Stimulated activated CD4-positive, alpha-beta T cell treated with anti-CD3 and anti-CD28 coated beads, Interleukin-2, amount 100 ng/mL, for 24 hours (primary cell): ENCODE data around the gene HGS.
A peak's percentile ranks its signal among the peaks of the same experiment; 100 is the strongest.

ENCODE experiments used
- DNase-seq, 2 donors: peaks; one replicate each; pipeline ENCODE4 v3.0.0-alpha.2; 2020

Gene HGS

GRCh38 chr17:81687770-81688541 is 4.1 kb downstream of the HGS start:
- DNase-seq, result no peak

- no peak for DNase-seq
Observed at GRCh38 chr17:81688616-81689015, 4.8 kb downstream of the HGS start.

DNA sequence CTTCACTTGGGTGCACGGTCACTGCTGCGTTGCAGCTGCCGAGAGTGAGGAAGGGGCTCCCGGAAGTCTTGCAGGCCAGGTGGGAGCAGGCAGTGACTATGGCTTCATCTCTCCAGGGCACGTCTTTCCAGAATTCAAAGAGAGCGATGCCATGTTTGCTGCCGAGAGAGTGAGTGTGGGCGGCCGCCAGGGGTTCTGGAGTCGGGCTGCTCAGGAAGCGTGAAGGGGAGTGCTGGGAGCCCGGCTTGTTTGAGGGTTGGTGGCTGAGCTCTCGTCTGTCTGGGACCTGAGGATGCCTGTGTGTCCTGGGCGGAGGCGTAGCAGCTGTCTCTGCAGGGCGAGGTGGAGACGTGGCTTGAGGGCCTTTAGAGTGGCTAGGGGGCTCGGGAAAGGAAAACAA is 6.3 kb downstream of the HGS start:
- DNase-seq, result no peak

DNA sequence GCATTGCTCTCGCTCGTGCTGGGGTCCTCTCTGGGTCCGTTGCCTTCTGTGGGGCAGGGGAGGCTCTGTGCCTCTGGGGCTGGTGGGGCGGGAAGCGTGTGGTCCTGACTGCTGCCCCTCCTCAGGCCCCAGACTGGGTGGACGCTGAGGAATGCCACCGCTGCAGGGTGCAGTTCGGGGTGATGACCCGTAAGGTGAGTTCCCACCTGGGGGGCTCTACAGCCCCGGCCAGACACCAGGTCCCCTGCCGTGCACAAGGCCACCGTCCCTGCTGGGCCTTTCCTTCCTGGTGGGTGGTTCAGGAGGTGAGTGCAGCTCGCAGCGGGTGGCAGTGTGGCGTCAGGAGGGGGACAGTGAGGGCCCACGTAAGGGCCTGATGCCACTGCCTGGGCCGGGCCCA is 6.7 kb downstream of the HGS start:
- DNase-seq, result no peak

DNA sequence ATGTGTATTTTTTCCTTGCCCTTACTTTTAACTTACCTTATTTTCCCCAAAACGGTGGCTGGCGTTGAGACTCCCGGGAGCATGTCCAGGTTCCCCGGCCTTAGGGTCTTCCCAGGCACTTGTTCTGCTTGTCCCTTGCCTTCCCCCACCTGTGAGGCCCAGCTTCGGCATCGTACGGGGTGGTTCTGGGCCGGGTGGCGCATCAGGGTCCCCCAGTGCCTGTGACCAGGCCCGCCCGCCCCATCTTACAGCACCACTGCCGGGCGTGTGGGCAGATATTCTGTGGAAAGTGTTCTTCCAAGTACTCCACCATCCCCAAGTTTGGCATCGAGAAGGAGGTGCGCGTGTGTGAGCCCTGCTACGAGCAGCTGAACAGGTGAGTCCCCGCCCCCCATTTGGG is 7.4 kb downstream of the HGS start:
- no peak for DNase-seq

DNA sequence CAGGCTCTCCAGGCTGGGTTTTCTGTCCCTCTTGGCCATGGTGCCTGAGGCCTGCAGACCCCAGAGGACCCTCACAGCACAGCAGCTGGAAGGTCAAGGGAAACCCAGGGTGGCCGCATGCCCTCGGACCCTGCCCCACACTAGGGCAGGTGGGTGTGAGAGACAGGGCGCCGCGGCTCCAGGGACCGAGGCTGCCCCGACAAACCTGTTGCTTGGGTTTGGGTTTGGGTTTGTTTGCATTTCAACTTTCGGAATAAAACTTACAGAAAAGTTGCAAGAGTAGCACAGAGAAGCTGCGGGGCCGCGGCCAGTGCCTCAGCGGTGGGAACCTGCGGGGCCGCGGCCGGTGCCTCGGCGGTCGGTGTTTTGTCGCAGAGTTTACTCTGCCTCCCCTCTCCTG is 7.8 kb downstream of the HGS start:
- DNase-seq, result no peak

DNA sequence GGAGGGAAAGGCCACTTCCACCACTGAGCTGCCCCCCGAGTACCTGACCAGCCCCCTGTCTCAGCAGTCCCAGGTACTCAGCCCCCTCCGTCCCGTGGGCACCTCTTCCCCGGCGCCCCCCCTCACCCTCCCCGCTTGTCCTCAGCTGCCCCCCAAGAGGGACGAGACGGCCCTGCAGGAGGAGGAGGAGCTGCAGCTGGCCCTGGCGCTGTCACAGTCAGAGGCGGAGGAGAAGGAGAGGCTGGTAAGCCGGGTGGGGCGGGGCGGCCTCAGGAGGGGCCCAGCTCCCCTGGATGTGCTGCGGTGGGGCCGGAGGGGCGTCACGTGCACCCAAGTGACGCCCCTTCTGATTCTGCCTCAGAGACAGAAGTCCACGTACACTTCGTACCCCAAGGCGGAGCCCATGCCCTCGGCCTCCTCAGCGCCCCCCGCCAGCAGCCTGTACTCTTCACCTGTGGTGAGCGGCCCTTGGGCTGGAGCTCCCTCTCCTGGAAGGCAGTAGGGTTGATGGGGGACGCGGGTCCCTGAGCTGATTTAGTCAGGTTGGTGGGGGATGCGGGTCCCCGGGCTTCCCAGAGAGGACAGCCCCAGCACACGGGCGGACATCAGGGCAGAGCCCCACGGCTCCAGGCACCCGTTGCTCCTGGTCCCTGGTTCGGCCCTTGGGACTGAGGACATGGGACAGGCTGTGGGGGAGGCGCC is 9.8 kb downstream of the HGS start:
- no peak for DNase-seq

DNA sequence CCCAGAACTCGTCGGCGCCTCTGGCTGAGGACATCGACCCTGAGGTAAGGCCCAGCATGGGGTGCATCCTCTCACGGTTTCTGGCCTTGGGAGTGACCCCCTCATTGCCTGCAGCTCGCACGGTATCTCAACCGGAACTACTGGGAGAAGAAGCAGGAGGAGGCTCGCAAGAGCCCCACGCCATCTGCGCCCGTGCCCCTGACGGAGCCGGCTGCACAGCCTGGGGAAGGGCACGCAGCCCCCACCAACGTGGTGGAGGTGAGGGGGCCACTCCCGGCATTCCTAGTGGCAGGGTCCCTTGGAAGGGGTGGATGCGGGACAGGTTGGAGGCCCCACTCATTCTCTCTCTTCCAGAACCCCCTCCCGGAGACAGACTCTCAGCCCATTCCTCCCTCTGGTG is 11.0 kb downstream of the HGS start:
- no peak for DNase-seq

DNA sequence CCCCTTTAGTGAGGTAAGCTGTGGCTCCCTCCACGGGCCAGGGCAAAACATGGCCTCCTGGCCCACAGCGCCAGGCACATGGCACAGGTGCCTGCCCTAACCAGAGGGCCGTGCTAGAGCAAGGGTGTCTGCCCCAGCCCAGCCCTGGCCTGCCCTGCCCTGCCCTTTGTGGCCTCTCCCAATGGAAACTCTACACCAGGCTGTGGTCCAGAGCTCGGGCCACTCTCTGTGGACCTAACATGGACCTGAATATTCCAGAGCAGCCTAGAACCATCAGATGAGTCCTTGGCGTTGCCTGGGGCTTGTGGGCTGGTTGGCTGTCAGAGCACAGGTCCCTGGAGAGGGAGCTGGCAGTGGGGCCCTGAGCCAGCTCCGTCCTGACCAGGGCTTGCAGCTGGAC is 11.4 kb downstream of the HGS start:
- no peak for DNase-seq

DNA sequence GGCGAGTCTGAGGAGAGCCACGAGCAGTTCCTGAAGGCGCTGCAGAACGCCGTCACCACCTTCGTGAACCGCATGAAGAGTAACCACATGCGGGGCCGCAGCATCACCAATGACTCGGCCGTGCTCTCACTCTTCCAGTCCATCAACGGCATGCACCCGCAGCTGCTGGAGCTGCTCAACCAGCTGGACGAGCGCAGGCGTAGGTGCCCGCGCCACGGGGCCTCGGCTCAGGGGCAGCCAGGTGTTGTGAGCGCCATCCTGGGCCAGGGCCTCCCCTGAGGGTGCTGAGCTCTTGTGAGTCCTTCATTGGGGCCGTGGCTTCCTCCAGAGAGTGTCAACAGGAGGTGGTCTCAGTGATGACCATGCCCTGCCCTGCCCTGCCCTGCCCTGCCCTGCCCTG is 12.0 kb downstream of the HGS start:
- no peak for DNase-seq

- DNase-seq, result no peak
Observed at GRCh38 chr17:81696218-81696941, 12.6 kb downstream of the HGS start.

DNA sequence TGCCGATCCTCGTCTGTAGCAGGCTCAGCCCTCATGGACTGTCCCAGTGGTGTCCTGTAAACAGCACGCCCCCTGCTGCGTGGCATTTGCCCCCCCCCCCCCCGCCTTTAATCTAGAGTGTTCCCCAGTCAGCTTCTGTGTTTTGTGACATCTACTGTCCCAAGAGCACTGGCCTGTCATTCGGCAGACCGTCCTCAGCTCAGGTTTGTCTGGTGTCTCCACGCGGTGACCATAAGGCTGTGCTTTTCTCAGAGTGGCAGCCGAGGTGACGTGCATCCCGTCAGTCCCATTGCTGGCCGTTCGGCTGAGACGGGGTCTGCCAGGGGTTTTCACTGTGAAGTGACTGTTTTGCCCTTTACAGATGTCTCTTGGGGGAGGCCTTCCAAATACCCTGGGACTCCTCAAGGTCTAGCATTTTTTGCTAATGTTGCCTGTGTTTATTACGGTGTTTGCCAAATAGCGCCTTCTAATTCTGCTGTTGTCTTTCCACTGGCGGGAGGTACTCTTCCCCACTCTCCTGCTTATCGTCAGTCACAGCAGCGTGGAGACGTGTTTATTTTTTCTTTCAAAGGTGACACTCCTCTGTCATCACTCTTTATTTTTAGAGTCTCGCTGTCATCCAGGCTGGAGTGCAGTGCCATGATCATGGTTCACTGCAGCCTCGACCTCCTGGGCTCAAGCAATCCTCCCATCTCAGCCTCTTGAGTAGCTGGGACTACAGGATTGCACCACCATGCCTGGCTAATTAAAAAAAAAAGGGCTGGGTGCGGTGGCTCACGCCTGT is 13.6 kb downstream of the HGS start:
- DNase-seq, result no peak

GRCh38 chr17:81700353-81701287 is 16.8 kb downstream of the HGS start:
- no peak for DNase-seq

- DNase-seq, result no peak
Observed at GRCh38 chr17:81701288-81702071, 17.7 kb downstream of the HGS start.

DNA sequence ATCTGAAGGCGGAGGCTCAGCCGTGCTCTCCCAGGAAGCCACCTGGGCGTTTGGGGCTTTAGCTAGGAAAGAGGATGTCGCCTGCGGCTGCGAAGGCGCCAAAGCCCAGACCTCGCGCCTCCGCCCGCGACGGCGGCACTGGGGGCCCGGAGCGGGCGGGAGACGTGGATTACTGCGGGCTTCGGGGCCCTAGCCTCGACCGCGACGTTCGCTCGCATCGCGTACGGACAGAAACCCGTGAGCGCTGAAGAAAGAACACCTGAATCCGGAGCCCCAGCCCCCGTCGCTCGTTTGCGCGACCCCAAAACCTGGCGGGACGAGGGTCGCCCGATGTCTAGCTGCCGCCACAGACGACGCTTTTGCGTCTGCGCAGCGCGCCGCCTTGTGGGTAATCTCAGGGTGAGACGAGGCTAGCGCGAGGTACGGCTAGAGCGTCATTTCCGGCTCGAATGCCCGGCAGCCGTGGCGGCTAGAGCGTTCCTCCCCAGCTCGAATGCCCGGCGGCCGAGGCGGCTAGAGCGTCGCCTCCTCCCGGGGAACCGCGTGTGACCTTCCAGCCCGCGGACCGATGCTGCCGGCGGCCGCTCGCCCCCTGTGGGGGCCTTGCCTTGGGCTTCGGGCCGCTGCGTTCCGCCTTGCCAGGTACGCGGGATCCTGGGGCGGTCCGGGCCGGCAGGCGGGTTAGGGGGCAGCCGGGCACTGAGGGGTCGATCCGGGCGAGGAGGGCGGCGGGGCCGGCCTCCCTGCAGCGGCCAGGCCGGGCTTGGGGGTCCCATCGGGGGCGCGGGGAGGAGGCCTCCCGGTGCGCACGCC is 19.3 kb downstream of the HGS start, which contains the start of gene MRPL12:
Gene MRPL12, plus strand, starts transcription at position 434 of the 813 bp plus-strand sequence. Its CDS starts 135 bp downstream, at position 569.
- peak; percentile 91 to 92 for DNase-seq

GRCh38 chr17:81703747-81704654 is 20.2 kb downstream of the HGS start:
- peak in 1 of 2 donors; percentile 35 for DNase-seq

DNA sequence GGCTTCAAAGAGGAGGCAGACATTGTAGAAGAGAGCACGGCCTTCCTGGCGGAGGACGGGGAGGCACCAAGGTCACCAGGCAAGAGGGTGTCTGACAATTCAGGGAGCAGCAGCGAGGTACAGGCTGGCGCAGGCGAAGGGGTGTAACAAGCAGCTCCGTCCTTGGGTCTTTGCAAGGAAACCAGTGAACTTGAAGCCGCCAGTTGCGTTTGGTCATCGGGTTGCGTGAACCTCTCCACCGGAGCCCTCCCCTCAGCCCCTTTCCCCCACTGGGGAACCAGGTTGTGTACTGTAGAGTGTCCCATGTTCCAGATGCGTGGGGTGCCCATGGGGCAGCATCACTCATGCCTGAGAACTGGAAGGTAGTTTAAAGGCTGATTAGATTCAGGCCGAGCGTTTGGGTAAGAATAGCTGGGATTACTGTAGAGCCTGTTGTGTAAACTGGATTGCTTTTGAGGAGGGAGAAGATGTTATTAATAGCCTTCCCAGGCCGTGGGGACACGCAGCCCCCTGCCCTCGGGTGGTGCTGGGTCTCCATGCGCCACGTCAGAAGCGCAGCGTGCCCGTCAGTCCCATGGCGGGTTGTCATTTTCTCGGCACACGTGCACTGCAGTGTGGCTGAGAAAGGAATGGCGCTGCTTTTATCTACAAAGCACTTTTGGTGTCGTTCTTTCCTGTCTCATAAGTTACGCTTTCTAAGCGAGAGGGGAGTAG is 21.9 kb downstream of the HGS start:
- no peak for DNase-seq

GRCh38 chr17:81706232-81706611 is 22.4 kb downstream of the HGS start:
- DNase-seq, result no peak
